CD4-positive, alpha-beta T cell (primary cell): ENCODE results near the gene PTPRCAP. TPM values are rescaled to one million over a fixed set of nuclear protein-coding genes. Genes with fewer than 3 reads are reported as not detected.
A peak's percentile ranks its signal among the peaks of the same experiment; 100 is the strongest.

Experiments used
- ATAC-seq: fragments of 200-7000 bp; cut with Tn5 transposase; one replicate; pipeline ENCODE4 v1.10.0; 2022; ENCODE audit warnings: mild to moderate bottlenecking; ENCODE audit not compliant: poor library complexity
- CTCF ChIA-PET: fragments of 350-600 bp; sonication (Branson Sonifier 250); formaldehyde crosslinking; loops from one replicate; lab custom pipeline; 2021; ENCODE audit warnings: antibody characterized with exemption, inconsistent platforms; lab: Charles Lee
- POLR2A ChIA-PET: fragments of 350-600 bp; sonication (Branson Sonifier 250); formaldehyde crosslinking; loops from one replicate; lab custom pipeline; 2021; ENCODE audit warnings: antibody characterized with exemption, inconsistent platforms; lab: Charles Lee
- DNase-seq, 14 experiments: peaks; one replicate each; pipeline ENCODE4 v3.0.0-alpha.2; 2013 to 2020; ENCODE audit warnings: mixed read lengths in 2 of 14
- H3K27ac ChIP-seq, 2 donors: one replicate each; pipeline versions ENCODE4 v1.5.1 to v1.7.0; 2013; ENCODE audit warnings: low read length in 2 of 2, low read depth in 1 of 2, mild to moderate bottlenecking in 1 of 2
- H3K27me3 ChIP-seq, 2 experiments: 1 replicate in 1 of 2; 2 replicates in 1 of 2; pipeline versions ENCODE4 v1.6.1 to v1.7.0; 2013; ENCODE audit warnings: low read length in 2 of 2, control low read depth in 1 of 2, mild to moderate bottlenecking in 1 of 2, moderate library complexity in 1 of 2; ENCODE audit not compliant: insufficient read depth in 2 of 2, control insufficient read depth in 1 of 2
- H3K36me3 ChIP-seq: one replicate; pipeline ENCODE4 v1.6.1; 2013; ENCODE audit warnings: low read length, control low read depth; ENCODE audit not compliant: insufficient read depth
- H3K4me1 ChIP-seq: one replicate; pipeline ENCODE4 v1.6.1; 2013; ENCODE audit warnings: low read length, control low read depth; ENCODE audit not compliant: insufficient read depth
- H3K4me3 ChIP-seq: one replicate; pipeline ENCODE4 v1.5.1; 2013; ENCODE audit warnings: mild to moderate bottlenecking, low read length, moderate library complexity
- H3K9me3 ChIP-seq, 2 experiments: 1 replicate in 1 of 2; 2 replicates in 1 of 2; pipeline versions ENCODE4 v1.6.1 to v1.7.0; 2013; ENCODE audit warnings: low read length in 2 of 2, mild to moderate bottlenecking in 2 of 2, control low read depth in 1 of 2, moderate library complexity in 1 of 2; ENCODE audit not compliant: control insufficient read depth in 1 of 2, insufficient read depth in 1 of 2
- H3K27ac Mint-ChIP-seq: one replicate; pipeline ENCODE4 v1.8.0; 2020; ENCODE audit warnings: mixed read lengths
- H3K27me3 Mint-ChIP-seq: one replicate; pipeline ENCODE4 v1.8.0; 2021; ENCODE audit warnings: mixed read lengths
- H3K36me3 Mint-ChIP-seq: one replicate; pipeline ENCODE4 v1.8.0; 2021; ENCODE audit warnings: low read depth, mixed read lengths
- H3K4me1 Mint-ChIP-seq: one replicate; pipeline ENCODE4 v1.8.0; 2021; ENCODE audit warnings: low read depth, mixed read lengths
- H3K4me3 Mint-ChIP-seq: one replicate; pipeline ENCODE4 v1.8.0; 2020; ENCODE audit warnings: mild to moderate bottlenecking, mixed read lengths
- H3K9me3 Mint-ChIP-seq: one replicate; pipeline ENCODE4 v1.8.0; 2020; ENCODE audit warnings: mixed read lengths
- CTCF ChIP-seq: fragments of 200-600 bp; IDR thresholded peaks from one replicate; pipeline ENCODE4 v1.8.0; 2022; ENCODE audit warnings: antibody characterized with exemption, mild to moderate bottlenecking
- intact Hi-C, 2 experiments: fragments of 100-400 bp; cut with DNase I in 1 of 2; cut with micrococcal nuclease in 1 of 2; formaldehyde crosslinking; loops; one replicate each; pipeline versions ENCODE4 v1.15.1 to v1.9.0; 2023 to 2025; cut with DNase I, micrococcal nuclease
- total RNA-seq, 174 experiments: library from RNA in 2 of 174; stranded (reverse) in 2 of 174; gene quantifications; one replicate each; pipeline ENCODE4 v1.2.3 and lab custom pipeline; 2021 to 2026

The PTPRCAP gene
- total RNA-seq, 2 experiments from 2014 or later, result 129 to 134 TPM

DNA sequence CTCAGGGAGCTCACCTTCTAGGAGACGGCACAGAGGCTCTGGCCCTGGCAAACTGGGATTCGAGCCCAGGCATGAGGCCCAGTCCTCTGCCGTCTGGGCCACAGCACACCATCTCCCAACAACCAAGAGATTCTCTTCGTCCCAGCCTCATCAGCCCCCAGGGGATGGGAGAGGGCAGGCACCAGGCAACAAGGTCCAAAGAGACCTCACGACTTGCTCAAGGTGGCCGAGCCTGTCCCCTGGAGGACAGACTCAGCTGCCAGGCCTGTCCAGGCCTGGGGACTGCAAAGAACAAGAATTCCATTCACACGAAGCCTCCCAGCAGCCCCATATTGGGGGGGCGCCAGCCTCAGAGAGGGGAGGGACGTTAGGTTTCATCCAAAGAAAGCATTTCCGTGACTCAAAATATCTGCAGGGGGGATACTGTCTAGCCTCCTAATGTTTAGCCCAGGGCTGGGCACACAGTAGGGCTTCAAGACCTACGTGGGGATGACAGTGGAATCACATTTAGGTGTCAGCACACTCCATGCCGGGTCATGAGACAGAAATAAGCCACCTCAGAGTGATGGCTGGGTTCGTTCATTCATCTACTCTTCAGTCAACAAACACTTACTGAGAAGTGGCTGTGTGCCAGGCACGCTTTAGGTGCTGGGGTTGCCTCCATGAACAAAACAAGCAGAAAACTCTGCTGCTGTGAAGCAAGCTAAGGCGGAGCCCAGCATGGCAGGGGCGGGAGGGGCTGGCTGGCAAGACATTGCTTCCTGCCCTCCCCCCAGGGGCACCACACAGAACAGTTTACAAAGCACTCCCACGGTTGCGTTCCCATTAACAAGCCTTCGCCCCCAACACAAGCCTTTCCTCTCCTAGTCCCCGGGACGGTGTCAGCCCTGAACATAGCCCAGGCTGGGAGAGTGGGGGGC, 20.8 kb downstream of the PTPRCAP start:
- no peak for TF ChIP-seq CTCF
- POLR2A ChIA-PET, result interaction anchor here (0.6 to 12.5 kb wide), 20 partner anchors 9 to 177 kb away, joined by 3 to 411 read pairs (median 5); partner anchors contain the start of genes AIP, GSTP1, PPP1CA and PTPRCAP
- intact Hi-C loops, result loop anchor here in 1 of 2 experiments (1.0 to 5.0 kb wide), 4 partner anchors 13 to 91 kb away; partner anchors contain the start of genes AIP, CDK2AP2, PITPNM1 and TMEM134
- no peaks in the 10 kb centered on the region for H3K9me3 Mint-ChIP-seq
- peaks cover 74% of the 10 kb centered on the region for H3K4me1 Mint-ChIP-seq
- peak; percentile 67 for ATAC-seq
- Histone ChIP-seq H3K9me3 (no peaks in the 10 kb centered on the region), H3K4me1 (peaks cover 91% of the 10 kb centered on the region), H3K27ac (peak overlapping the region; percentile 78 to 79), H3K4me3 (peak overlapping the region; percentile 35), H3K36me3 (no peaks in the 10 kb centered on the region), H3K27me3 (no peaks in the 10 kb centered on the region)
- peak overlapping the region; percentile 94 for H3K27ac Mint-ChIP-seq
- H3K36me3 Mint-ChIP-seq, result peaks cover 4% of the 10 kb centered on the region
- H3K4me3 Mint-ChIP-seq, result peak overlapping the region; percentile 93
- CTCF ChIA-PET, result interaction anchor here (1.3 to 6.0 kb wide), 4 partner anchors 8 to 53 kb away, joined by 3 to 46 read pairs (median 4); partner anchors contain the start of genes PPP1CA and TBC1D10C
- DNase-seq, result peak; percentile 71 to 94 (median 88)
- H3K27me3 Mint-ChIP-seq, result no peaks in the 10 kb centered on the region

GRCh38 chr11:67415501-67416304, 21.8 kb downstream of the PTPRCAP start, which contains the start of gene CARNS1:
CARNS1 (plus strand) TSS chr11:67415678; CDS start chr11:67416200, 522 bp downstream.
- no peak for TF ChIP-seq CTCF
- Histone ChIP-seq H3K27me3 (no peaks in the 10 kb centered on the region), H3K4me3 (peak within 1 kb of the TSS; percentile 51), H3K27ac (peak within 1 kb of the TSS; percentile 78 to 79), H3K4me1 (peaks cover 95% of the 10 kb centered on the region), H3K36me3 (peaks cover 2% of the 10 kb centered on the region), H3K9me3 (no peaks in the 10 kb centered on the region)
- Mint-ChIP-seq H3K9me3 (no peaks in the 10 kb centered on the region), H3K27ac (peak within 1 kb of the TSS; percentile 98), H3K36me3 (no peaks in the 10 kb centered on the region), H3K4me3 (peak within 1 kb of the TSS; percentile 93), H3K4me1 (peaks cover 79% of the 10 kb centered on the region), H3K27me3 (no peaks in the 10 kb centered on the region)
- DNase-seq (peak in 3 of 14 experiments; percentile 38 to 46 (median 44)), ATAC-seq (no peak)
- POLR2A ChIA-PET, result interaction anchor here (0.6 to 12.5 kb wide), 8 partner anchors 8 to 70 kb away, joined by 3 to 411 read pairs (median 11); partner anchors contain the start of genes PPP1CA, PTPRCAP, RPS6KB2 and TBC1D10C
- CTCF ChIA-PET, result interaction anchor here (1.4 to 6.0 kb wide), 3 partner anchors 9 to 54 kb away, joined by 3 to 46 read pairs (median 4); partner anchors contain the start of genes PPP1CA and TBC1D10C
- intact Hi-C loops, result loop anchor here in 1 of 2 experiments (5.0 kb wide), 3 partner anchors 52 to 92 kb away; partner anchors contain the start of genes AIP, CDK2AP2, PITPNM1 and TMEM134
